GM04504 (cell line): Measurements from ENCODE around the gene HDAC9.

Experiments used
- DNase-seq: peaks from one replicate; pipeline ENCODE4 v3.0.0-alpha.2; 2012; ENCODE audit warnings: low read depth

The HDAC9 gene

GRCh38 chr7:18597754-18598153 lies 102.2 kb downstream of the HDAC9 start:
- no peak for DNase-seq

- DNase-seq, result no peak
Observed at GRCh38 chr7:18607025-18607424, 111.5 kb downstream of the HDAC9 start.

- DNase-seq, result no peak
Observed at GRCh38 chr7:18610331-18610948, 114.9 kb downstream of the HDAC9 start.

GRCh38 chr7:18614841-18615240 lies 119.3 kb downstream of the HDAC9 start:
- no peak for DNase-seq

GRCh38 chr7:18619311-18619710 lies 123.8 kb downstream of the HDAC9 start:
- no peak for DNase-seq

- no peak for DNase-seq
Observed at GRCh38 chr7:18623389-18623788, 127.8 kb downstream of the HDAC9 start.

- no peak for DNase-seq
Observed at GRCh38 chr7:18624459-18624858, 128.9 kb downstream of the HDAC9 start.

- no peak for DNase-seq
Observed at GRCh38 chr7:18626086-18626485, 130.5 kb downstream of the HDAC9 start.

GRCh38 chr7:18626717-18627116 lies 131.2 kb downstream of the HDAC9 start:
- no peak for DNase-seq

- DNase-seq, result no peak
Observed at GRCh38 chr7:18637516-18637915, 142.0 kb downstream of the HDAC9 start.

- peak; percentile 71 for DNase-seq
Observed at GRCh38 chr7:18638594-18639452, 143.3 kb downstream of the HDAC9 start.

GRCh38 chr7:18639711-18640110 lies 144.2 kb downstream of the HDAC9 start:
- DNase-seq, result no peak

GRCh38 chr7:18644981-18645380 lies 149.4 kb downstream of the HDAC9 start:
- no peak for DNase-seq

GRCh38 chr7:18647582-18647981 lies 152.0 kb downstream of the HDAC9 start:
- no peak for DNase-seq

- no peak for DNase-seq
Observed at GRCh38 chr7:18648849-18649758, 153.6 kb downstream of the HDAC9 start.

- DNase-seq, result no peak
Observed at GRCh38 chr7:18653381-18654155, 158.0 kb downstream of the HDAC9 start.

GRCh38 chr7:18654709-18655108 lies 159.2 kb downstream of the HDAC9 start:
- no peak for DNase-seq

GRCh38 chr7:18655506-18655905 lies 160.0 kb downstream of the HDAC9 start:
- DNase-seq, result no peak

GRCh38 chr7:18655912-18656311 lies 160.4 kb downstream of the HDAC9 start:
- DNase-seq, result no peak

- DNase-seq, result no peak
Observed at GRCh38 chr7:18656362-18656761, 160.8 kb downstream of the HDAC9 start.

GRCh38 chr7:18659746-18660145 lies 164.2 kb downstream of the HDAC9 start:
- no peak for DNase-seq

- no peak for DNase-seq
Observed at GRCh38 chr7:18663321-18663720, 167.8 kb downstream of the HDAC9 start.
